ENCODE data around the gene FGF12. TPM values are rescaled to one million over a fixed set of nuclear protein-coding genes. Genes with fewer than 3 reads are reported as not detected.
"Not testable (repeated sequence)": the region's sequence is repeated elsewhere in the genome, so short reads cannot be mapped to it uniquely, and the experiment has no call there.

Gene FGF12
- total RNA-seq, 1 donor from 2014 or later: 2.1 TPM

DNA sequence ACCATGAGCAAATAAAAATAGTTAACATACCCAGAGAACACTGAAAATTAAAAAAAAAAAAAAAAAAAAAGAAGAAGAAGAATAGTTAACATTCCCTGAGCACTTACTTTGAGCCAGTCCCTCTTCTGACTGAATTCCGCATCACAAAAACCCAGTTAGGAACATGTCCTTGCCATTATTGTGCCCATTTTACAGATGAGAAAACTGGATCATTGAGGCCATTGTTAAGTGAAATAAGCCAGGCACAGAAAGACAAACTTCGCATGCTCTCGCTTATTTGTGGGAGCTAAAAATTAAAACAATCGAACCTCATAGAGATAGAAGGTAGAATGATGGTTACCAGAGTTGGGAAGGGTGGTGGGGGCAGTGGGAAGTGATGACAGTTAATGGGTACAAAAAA, 119.5 kb downstream of the FGF12 start:
- DNase-seq (ENCODE audit: extremely low read depth, low read depth, low spot score): no peak

- DNase-seq (ENCODE audit: extremely low read depth, low read depth, low spot score): no peak
Observed at GRCh38 chr3:192597913-192598312, 129.4 kb downstream of the FGF12 start.

DNA sequence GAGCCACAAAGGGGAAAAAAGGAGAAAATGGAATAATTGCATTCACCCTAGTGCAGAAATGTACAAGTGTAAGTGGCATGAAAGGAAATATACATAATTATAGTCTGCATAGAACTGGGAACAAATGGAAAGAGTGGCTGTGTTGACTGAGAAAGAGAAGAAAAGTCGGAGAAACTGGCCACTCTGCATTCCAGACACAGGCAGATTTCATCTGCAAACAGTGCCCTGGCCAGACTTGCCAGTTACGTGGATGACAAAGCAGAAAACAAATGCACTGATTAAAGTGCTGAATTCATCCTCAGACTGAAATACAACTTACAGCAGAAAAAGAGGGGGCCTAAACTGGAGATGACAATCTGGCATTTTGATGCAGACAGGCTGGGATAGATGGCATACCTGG, 129.8 kb downstream of the FGF12 start:
- DNase-seq (ENCODE audit: extremely low read depth, low read depth, low spot score): no peak

DNA sequence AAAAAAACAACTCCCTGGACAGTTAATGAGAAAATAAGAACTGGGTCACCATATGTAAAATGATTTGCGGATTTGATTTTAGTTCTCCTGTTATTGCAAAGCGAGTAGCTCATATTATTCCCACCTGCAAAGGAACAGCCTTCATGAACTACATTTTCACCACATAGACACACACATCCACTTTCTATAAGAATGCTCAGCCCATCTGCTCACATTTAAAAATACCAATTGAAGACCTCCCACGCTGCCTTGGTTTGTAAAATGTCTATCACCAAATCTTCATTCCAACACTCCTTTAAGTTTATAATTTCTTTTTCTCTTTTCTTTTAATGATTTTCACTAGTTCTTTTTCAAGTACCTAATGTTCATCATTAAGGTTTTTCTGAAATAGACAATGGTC, 148.6 kb downstream of the FGF12 start:
- DNase-seq (ENCODE audit: extremely low read depth, low read depth, low spot score): no peak

- DNase-seq (ENCODE audit: extremely low read depth, low read depth, low spot score): no peak
Observed at GRCh38 chr3:192577811-192578210, 149.5 kb downstream of the FGF12 start.

DNA sequence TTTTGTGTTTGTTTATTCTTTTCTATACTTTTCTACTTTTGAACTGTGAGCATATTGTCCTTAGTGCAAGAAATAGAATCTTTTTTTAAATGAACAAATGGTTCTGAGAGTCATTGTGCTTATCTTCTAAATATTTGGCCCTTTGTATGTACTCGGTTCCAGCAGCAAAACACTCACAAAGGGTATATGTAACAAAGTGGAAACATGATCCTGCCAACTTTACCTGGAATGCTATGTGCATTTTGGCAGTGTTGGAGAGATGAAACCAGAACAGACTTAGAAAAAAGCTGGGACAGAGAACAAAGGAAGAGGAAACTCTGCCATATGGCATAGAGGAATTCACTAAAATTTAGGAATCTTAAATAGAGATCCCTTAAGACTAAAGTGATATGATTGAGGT, 150.1 kb downstream of the FGF12 start:
- no peak for DNase-seq (ENCODE audit: extremely low read depth, low read depth, low spot score)

DNA sequence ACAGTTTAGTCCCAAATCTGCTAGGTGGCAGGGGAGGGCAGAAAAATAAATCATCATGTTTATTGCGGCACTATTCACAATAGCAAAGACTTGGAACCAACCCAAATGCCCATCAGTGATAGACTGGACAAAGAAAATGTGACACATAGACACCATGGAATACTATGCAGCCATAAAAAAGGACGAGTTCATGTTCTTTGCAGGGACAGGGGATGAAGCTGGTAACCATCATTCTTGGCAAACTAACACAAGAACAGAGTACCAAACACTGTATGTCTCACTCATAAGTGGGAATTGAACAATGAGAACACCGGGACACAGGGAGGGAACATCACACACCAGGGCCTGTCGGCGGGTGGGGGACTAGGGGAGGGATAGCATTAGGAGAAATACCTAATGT, 150.6 kb downstream of the FGF12 start:
- DNase-seq (ENCODE audit: extremely low read depth, low read depth, low spot score): not testable (repeated sequence)

- DNase-seq (ENCODE audit: extremely low read depth, low read depth, low spot score): no peak
Observed at GRCh38 chr3:192575879-192576506, 151.3 kb downstream of the FGF12 start.

DNA sequence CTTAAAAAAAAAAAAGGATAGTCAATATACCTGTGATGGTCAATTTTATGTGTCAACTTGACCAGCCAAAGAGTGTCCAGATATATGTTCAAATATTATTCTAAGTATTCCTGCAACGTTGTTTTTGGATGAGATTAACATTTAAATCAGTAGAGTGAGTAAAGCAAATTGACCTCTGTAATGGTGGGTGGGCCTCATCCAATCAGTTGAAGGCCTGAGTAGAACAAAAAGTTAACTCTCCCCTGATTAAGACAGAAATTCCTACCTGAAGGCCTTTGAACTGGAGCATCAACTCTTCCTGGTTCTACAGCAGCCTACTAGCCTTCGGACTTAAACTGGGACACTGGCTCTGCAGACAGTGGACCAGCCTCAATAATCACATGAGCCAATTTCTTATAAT, 154.1 kb downstream of the FGF12 start:
- DNase-seq (ENCODE audit: extremely low read depth, low read depth, low spot score): no peak

GRCh38 chr3:192570821-192571791, 156.2 kb downstream of the FGF12 start:
- DNase-seq (ENCODE audit: extremely low read depth, low read depth, low spot score): no peak

GRCh38 chr3:192570315-192570714, 157.0 kb downstream of the FGF12 start:
- DNase-seq (ENCODE audit: extremely low read depth, low read depth, low spot score): no peak

DNA sequence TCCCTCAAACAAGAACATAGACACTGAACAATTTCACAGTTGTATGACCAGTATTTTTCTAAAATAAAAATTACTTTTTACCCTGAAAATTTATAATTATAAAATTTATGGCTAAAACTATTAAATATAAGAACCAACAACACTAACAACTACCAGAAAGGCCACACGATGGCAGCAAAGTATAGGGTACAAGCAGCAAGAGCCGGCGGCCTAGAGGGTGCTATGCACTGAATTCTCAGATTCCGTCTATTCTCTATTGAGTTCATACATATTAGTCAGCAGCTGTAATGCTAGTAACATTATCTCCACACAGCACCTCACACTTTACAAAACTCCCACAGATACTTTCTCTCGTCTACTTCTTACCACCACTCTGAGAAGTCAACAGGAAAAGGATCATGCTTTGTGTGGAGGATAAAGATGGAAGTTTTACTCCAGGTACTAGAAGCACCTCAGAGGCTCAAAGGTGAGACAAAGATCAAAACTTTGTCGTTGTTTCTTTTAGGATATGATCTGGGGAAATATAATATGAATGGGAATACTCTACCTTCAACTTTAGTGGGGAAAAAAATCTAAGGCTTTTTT, 160.5 kb downstream of the FGF12 start:
- peak; percentile 54 for DNase-seq (ENCODE audit: extremely low read depth, low read depth, low spot score)

GRCh38 chr3:192564611-192565010, 162.7 kb downstream of the FGF12 start:
- no peak for DNase-seq (ENCODE audit: extremely low read depth, low read depth, low spot score)

GRCh38 chr3:192563417-192563816, 163.9 kb downstream of the FGF12 start:
- no peak for DNase-seq (ENCODE audit: extremely low read depth, low read depth, low spot score)

DNA sequence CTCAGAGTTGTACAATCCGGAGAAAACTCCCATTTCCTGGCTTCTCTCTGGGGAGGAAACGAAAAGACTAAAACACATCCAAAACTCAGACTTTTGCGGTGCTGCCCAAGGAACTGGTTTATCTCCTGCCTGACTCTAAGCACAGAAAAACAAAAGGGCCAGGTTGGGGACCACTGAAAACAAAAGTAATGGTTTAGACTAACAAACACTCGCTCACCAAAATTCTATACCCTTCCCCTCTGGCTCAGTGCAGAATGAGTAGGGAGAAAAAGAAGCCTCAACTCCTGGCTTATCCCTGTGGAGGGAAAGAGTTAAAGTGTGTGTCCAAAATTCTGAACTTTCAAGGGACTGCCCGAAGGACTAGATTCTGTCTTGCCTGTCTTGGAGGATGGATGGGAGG, 173.6 kb downstream of the FGF12 start:
- DNase-seq (ENCODE audit: extremely low read depth, low read depth, low spot score): no peak

DNA sequence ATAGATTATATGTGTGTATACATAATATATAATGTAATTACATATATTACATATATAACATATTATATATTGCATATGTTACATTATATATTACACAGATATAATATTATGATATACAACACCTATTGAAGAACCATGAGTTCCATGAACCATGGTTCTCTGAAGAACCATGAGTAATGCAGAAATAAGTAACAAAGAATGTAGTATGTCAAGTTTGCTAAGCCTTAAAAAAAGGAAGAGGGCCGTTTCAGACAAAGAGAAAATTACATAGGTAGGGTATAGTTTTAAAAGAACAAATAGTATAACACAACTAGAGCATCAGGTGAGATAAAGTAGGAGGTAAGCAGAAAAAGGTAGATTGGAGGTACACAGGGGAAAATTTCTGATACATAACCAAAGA, 177.0 kb downstream of the FGF12 start:
- no peak for DNase-seq (ENCODE audit: extremely low read depth, low read depth, low spot score)

DNA sequence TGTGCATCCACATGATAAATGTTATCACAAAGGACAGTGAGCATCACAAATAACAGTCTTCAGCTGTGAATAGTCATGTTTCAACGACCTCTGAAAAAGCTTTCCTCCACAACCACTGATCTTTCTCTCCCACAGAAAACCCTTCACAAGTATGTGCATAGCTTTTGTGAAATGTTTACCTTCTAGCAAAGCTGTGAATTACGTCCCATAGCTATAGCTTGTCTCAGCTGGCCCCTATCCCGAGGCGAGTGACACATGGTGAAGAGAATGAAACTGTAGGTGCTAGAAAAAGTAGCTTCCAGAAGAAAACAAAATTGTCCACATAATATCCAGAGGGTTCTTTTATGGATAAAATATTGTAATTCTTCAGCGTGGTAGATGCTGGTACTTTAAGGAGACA, 182.0 kb downstream of the FGF12 start:
- DNase-seq (ENCODE audit: extremely low read depth, low read depth, low spot score): no peak

DNA sequence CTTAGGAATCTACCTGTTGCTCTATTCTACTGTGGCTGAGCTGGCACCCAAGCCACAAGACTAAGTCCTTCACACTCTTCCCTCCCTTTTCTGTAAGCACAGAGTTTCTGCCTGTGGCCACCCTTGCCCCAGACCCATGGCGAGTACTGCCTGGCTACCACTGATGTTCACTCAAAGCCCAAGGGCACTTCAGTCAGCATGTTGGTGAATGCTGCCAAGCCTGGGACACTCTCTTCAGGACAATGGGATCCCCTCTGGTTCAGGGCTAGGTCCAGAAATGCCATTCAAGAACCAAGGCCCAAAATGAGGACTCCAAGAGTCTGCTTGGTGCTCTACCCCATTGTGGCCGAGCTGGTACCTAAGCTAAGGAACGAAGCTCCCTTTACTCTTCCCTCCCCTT, 184.2 kb downstream of the FGF12 start:
- DNase-seq (ENCODE audit: extremely low read depth, low read depth, low spot score): no peak

- DNase-seq (ENCODE audit: extremely low read depth, low read depth, low spot score): no peak
Observed at GRCh38 chr3:192516820-192517219, 210.5 kb downstream of the FGF12 start.

GRCh38 chr3:192515664-192516045, 211.7 kb downstream of the FGF12 start:
- no peak for DNase-seq (ENCODE audit: extremely low read depth, low read depth, low spot score)

GRCh38 chr3:192514754-192515663, 212.3 kb downstream of the FGF12 start:
- no peak for DNase-seq (ENCODE audit: extremely low read depth, low read depth, low spot score)
